GM12878 (cell line): ENCODE data around the gene SMARCC2. TPM values are rescaled to one million over a fixed set of nuclear protein-coding genes. Genes with fewer than 3 reads are reported as not detected.

Experiments
- ATAC-seq: fragments of 200-7000 bp; cut with Tn5 transposase; 3 replicates; pipeline ENCODE4 v1.9.1; 2020; ENCODE audit warnings: mild to moderate bottlenecking, moderate library complexity
- BruUV-seq: library from RNA; stranded (reverse); fragments of 400-500 nt; replicated peaks from 2 replicates; lab custom pipeline; 2021; lab: Mats Ljungman, UMichigan
- CTCF ChIA-PET: fragments of 300-600 bp; sonication (Branson Sonifier 250); formaldehyde crosslinking; extraction: SDS; loops from one replicate; lab custom pipeline; 2021; ENCODE audit warnings: inconsistent platforms; lab: Yijun Ruan, JAX
- POLR2A ChIA-PET: fragments of 350-600 bp; formaldehyde crosslinking; extraction: SDS; loops from one replicate; lab custom pipeline; 2021; ENCODE audit warnings: inconsistent platforms; lab: Charles Lee
- RAD21 ChIA-PET: fragments of 300-600 bp; sonication (Branson Sonifier 250); formaldehyde crosslinking; loops from one replicate; lab custom pipeline; 2023; ENCODE audit warnings: antibody characterized with exemption; ENCODE audit not compliant: unreplicated experiment; lab: Charles Lee
- SMC1A ChIA-PET: fragments of 300-600 bp; sonication (Branson Sonifier 250); formaldehyde crosslinking; loops from one replicate; lab custom pipeline; 2023; ENCODE audit not compliant: unreplicated experiment, uncharacterized antibody; lab: Charles Lee
- DNase-seq: peaks from one replicate; pipeline ENCODE4 v3.0.0-alpha.2; 2011; ENCODE audit warnings: low read depth, low spot score
- FAIRE-seq: peaks from 3 replicates; lab custom pipeline; 2011; peaks lifted over from hg19 to GRCh38; lab: Jason Lieb, UNC
- H2AFZ ChIP-seq: 2 replicates; pipeline ENCODE4 v1.6.0; 2011; ENCODE audit warnings: low read depth, low read length, control low read depth; ENCODE audit not compliant: control insufficient read depth
- H3K27ac ChIP-seq: 2 replicates; pipeline ENCODE4 v1.5.1; 2011; ENCODE audit warnings: control low read depth; ENCODE audit not compliant: control insufficient read depth, insufficient read depth
- H3K27me3 ChIP-seq, 2 experiments: replicated peaks in 1 of 2; 2 replicates each; pipeline versions ENCODE4 v1.6.0 to v1.6.1; 2011; ENCODE audit warnings: low read length in 1 of 2; ENCODE audit not compliant: control insufficient read depth in 2 of 2, insufficient read depth in 2 of 2
- H3K36me3 ChIP-seq, 2 experiments: 2 replicates each; pipeline ENCODE4 v1.5.1; 2011; ENCODE audit warnings: low read length in 1 of 2; ENCODE audit not compliant: control insufficient read depth in 2 of 2, insufficient read depth in 2 of 2
- H3K4me1 ChIP-seq: 2 replicates; pipeline ENCODE4 v1.6.1; 2011; ENCODE audit warnings: mild to moderate bottlenecking, low read length, moderate library complexity, mixed read lengths; ENCODE audit not compliant: control insufficient read depth, insufficient read depth
- H3K4me2 ChIP-seq: 2 replicates; pipeline ENCODE4 v1.6.0; 2011; ENCODE audit warnings: control low read depth; ENCODE audit not compliant: control insufficient read depth, insufficient read depth
- H3K4me3 ChIP-seq: fragments of 200-600 bp; sonication (generic); 2 replicates; pipeline ENCODE4 v1.5.1; 2016
- H3K79me2 ChIP-seq: 2 replicates; pipeline ENCODE4 v1.6.0; 2011; ENCODE audit warnings: low read length; ENCODE audit not compliant: control insufficient read depth, insufficient read depth
- H3K9ac ChIP-seq: 2 replicates; pipeline ENCODE4 v1.8.0; 2011; ENCODE audit warnings: low read length, control low read depth, mixed read lengths; ENCODE audit not compliant: control insufficient read depth, insufficient read depth
- H3K9me3 ChIP-seq: replicated peaks from 3 replicates; pipeline ENCODE4 v1.5.1; 2011; ENCODE audit warnings: mild to moderate bottlenecking, low read length; ENCODE audit not compliant: control insufficient read depth, insufficient read depth
- H4K20me1 ChIP-seq: 2 replicates; pipeline ENCODE4 v1.6.0; 2011; ENCODE audit not compliant: control insufficient read depth, insufficient read depth
- BCL11A ChIP-seq: IDR thresholded peaks from 2 replicates; pipeline ENCODE4 v1.6.1; 2011; ENCODE audit warnings: low read depth, low read length
- BHLHE40 ChIP-seq, 2 experiments: fragments of 450-650 bp in 1 of 2; IDR thresholded peaks; 2 replicates each; pipeline ENCODE4 v1.6.1; 2011 to 2017; ENCODE audit warnings: low read depth in 2 of 2, borderline replicate concordance in 1 of 2, improper control_type of control experiment in 1 of 2, low read length in 1 of 2, mild to moderate bottlenecking in 1 of 2
- FOS ChIP-seq: IDR thresholded peaks from 3 replicates; pipeline ENCODE4 v1.6.1; 2011; ENCODE audit warnings: borderline replicate concordance; ENCODE audit not compliant: insufficient read length; ENCODE audit errors: extremely low read depth
- HDAC2 ChIP-seq: fragments of 200-600 bp; sonication (generic); IDR thresholded peaks from 2 replicates; pipeline ENCODE4 v1.6.1; 2017
- MYB ChIP-seq: fragments of 150-350 bp; IDR thresholded peaks from 2 replicates; pipeline ENCODE4 v1.6.1; 2014; ENCODE audit warnings: mild to moderate bottlenecking, low read depth, low read length, borderline replicate concordance
- RCOR1 ChIP-seq: conservative IDR thresholded peaks from 2 replicates; pipeline ENCODE4 v1.6.1; 2012; ENCODE audit warnings: low read depth, low read length, improper control_type of control experiment
- TAF1 ChIP-seq: IDR thresholded peaks from 2 replicates; pipeline ENCODE4 v1.6.1; 2011; ENCODE audit warnings: mild to moderate bottlenecking, low read depth, low read length, borderline replicate concordance
- TARDBP ChIP-seq: IDR thresholded peaks from 2 replicates; pipeline ENCODE4 v1.6.1; 2016; ENCODE audit warnings: borderline replicate concordance
- WRNIP1 ChIP-seq: IDR thresholded peaks from 2 replicates; pipeline ENCODE4 v1.6.1; 2011; ENCODE audit warnings: low read depth, low read length, improper control_type of control experiment, borderline replicate concordance
- ZNF24 ChIP-seq: fragments of 450-650 bp; IDR thresholded peaks from 2 replicates; pipeline ENCODE4 v1.6.1; 2017; ENCODE audit warnings: antibody characterized with exemption, mild to moderate bottlenecking
- WGBS: methylation state at CpG from one replicate; pipeline ENCODE4 v1.1.6; 2016; ENCODE audit warnings: low lambda C conversion rate; ENCODE audit not compliant: insufficient replicate concordance, insufficient coverage; ENCODE audit errors: missing lambda C conversion rate; 5-methylcytosine and 5-hydroxymethylcytosine counted together
- in situ Hi-C: fragments of 300-500 bp; cut with MboI; formaldehyde crosslinking; loops from 9 replicates; pipeline ENCODE4 v1.14.3; 2018; ENCODE audit warnings: mixed read lengths
- intact Hi-C: fragments of 100-400 bp; cut with micrococcal nuclease; formaldehyde crosslinking; loops from one replicate; pipeline ENCODE4 v1.14.2; 2022; ENCODE audit not compliant: unreplicated experiment
- polyA plus RNA-seq, 11 experiments: library from polyadenylated mRNA; depleted of rRNA in 4 of 11; unstranded in 6 of 11; stranded (reverse) in 5 of 11; fragments of >200 nt; fragmentation: Nextera tagmentation in 4 of 11; fragmentation: Illumina TruSeq in 1 of 11; extraction: Ambion mirVana in 4 of 11; extraction: Trizol in 1 of 11; gene quantifications; 1 replicate in 1 of 11; 2 replicates in 10 of 11; pipeline versions ENCODE4 v1.2.1 to v1.2.3, GENCODE V29; 2011 to 2016; ENCODE audit warnings: inconsistent platforms in 2 of 11, missing spikeins in 2 of 11, low read depth in 1 of 11
- total RNA-seq, 4 experiments: library from RNA; depleted of rRNA in 3 of 4; stranded (reverse); fragments of >200 nt in 3 of 4; fragmentation: Illumina TruSeq in 1 of 4; extraction: Trizol in 1 of 4; gene quantifications; 2 replicates each; pipeline versions ENCODE4 v1.2.1 to v1.2.3, GENCODE V29; 2013 to 2021
- TF ChIP-seq, protein P1 (sequence below): fragments of 450-650 bp; conservative IDR thresholded peaks from 2 replicates; pipeline ENCODE4 v1.6.1; 2017; ENCODE audit warnings: mild to moderate bottlenecking, moderate library complexity
- TF ChIP-seq, protein P2 (sequence below): fragments of 450-650 bp; IDR thresholded peaks from 2 replicates; pipeline ENCODE4 v1.6.1; 2016; ENCODE audit warnings: mild to moderate bottlenecking
- TF ChIP-seq, protein P3 (sequence below): fragments of 450-650 bp; IDR thresholded peaks from 2 replicates; pipeline ENCODE4 v1.6.1; 2016; ENCODE audit warnings: mild to moderate bottlenecking, moderate library complexity, borderline replicate concordance

Gene SMARCC2
- total and polyA plus RNA-seq, 10 of the 15 experiments (the other 5 are each of a cell fraction or from before 2014, with no cell fraction given), result 13.6 to 71.2 (median 42.3) TPM

DNA sequence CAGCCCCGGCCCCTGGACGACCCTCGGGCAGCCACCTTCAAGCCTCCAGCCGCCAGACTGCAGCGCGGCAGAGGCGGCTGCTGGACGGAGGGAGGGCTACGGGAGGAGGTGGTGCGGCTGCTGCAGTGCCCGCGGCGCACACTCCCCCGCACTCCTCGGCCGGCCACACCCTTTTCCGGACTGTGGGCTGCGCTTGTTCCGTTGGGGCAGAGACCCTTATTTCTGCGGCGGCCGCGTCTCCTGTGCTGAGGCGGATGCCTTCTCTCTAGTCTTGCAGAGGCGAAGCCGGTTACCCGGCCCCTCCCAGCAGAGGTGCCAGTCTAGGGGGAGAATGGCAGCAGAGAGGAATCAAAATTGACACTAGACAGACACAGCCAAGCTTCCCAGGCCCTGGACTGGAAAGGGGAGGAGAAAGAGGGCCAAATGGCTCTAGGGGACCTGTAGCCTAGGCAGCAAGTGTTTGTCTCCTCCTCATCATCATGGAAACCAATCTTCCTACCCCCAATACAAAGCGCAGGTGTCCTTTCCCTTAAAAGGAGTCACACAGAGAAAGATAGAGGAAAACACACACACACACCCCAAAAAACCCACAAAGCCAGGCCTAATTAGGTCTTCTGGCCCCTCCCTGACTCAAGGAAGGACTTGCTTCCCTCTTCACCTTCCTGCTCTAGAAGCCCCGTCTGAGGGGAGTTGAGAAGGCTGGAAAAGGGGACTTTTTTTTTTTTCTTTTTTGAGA lies 59.9 kb downstream of the SMARCC2 start:
- ChIA-PET SMC1A (interaction anchor here (0.9 to 4.8 kb wide), 6 partner anchors 10 to 93 kb away, joined by 3 to 68 read pairs (median 8); partner anchors contain the start of genes RNF41, SMARCC2 and ZC3H10), CTCF (interaction anchor here (0.9 to 10.3 kb wide), 5 partner anchors 14 to 93 kb away, joined by 4 to 129 read pairs (median 14); partner anchors contain the start of genes PA2G4, RNF41 and SMARCC2), RAD21 (interaction anchor here (3.0 to 6.8 kb wide), 2 partner anchors 23 to 59 kb away, joined by 10 to 98 read pairs; partner anchors contain the start of genes MYL6B and SMARCC2), POLR2A (interaction anchor here (0.9 to 4.5 kb wide), 4 partner anchors 12 to 92 kb away, joined by 4 to 44 read pairs (median 18); partner anchors contain the start of genes RNF41 and SMARCC2)
- no TSS peak for BruUV-seq
- Histone ChIP-seq H3K79me2 (peaks cover 21% of the 10 kb centered on the region), H4K20me1 (no peaks in the 10 kb centered on the region), H2AFZ (peak overlapping the region; percentile 54), H3K4me2 (peak overlapping the region; percentile 98), H3K9me3 (no peaks in the 10 kb centered on the region), H3K27me3 (no peaks in the 10 kb centered on the region), H3K27ac (peak overlapping the region; percentile 55), H3K9ac (peak overlapping the region; percentile 78), H3K36me3 (peaks cover 14 to 16% of the 10 kb centered on the region in 2 experiments), H3K4me3 (peak overlapping the region; percentile 93), H3K4me1 (peaks cover 24% of the 10 kb centered on the region)
- ATAC-seq (peak; percentile 72), DNase-seq (no peak), FAIRE-seq (no peak)
- intact Hi-C loops (loop anchor here (5.0 to 10.0 kb wide), 2 partner anchors 338 to 515 kb away; partner anchors contain the start of genes ATP5F1B and SPRYD4), in situ Hi-C loops (no loop called here)
- under 1% methylated on average over 29 of the region's 29 CpGs for WGBS
- no peak for TF ChIP-seq MYB
- no peak for TF ChIP-seq BCL11A
- TF ChIP-seq HDAC2, result no peak
- no peak for TF ChIP-seq ZNF24
- TF ChIP-seq FOS, result no peak
- no peak for TF ChIP-seq RCOR1
- no peak for TF ChIP-seq WRNIP1
- TF ChIP-seq, protein P1, sequence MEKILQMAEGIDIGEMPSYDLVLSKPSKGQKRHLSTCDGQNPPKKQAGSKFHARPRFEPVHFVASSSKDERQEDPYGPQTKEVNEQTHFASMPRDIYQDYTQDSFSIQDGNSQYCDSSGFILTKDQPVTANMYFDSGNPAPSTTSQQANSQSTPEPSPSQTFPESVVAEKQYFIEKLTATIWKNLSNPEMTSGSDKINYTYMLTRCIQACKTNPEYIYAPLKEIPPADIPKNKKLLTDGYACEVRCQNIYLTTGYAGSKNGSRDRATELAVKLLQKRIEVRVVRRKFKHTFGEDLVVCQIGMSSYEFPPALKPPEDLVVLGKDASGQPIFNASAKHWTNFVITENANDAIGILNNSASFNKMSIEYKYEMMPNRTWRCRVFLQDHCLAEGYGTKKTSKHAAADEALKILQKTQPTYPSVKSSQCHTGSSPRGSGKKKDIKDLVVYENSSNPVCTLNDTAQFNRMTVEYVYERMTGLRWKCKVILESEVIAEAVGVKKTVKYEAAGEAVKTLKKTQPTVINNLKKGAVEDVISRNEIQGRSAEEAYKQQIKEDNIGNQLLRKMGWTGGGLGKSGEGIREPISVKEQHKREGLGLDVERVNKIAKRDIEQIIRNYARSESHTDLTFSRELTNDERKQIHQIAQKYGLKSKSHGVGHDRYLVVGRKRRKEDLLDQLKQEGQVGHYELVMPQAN, result 0 out of 2 replicates have a peak, but pooled peaks have one; percentile 43
- peak; percentile 65 to 66; a peak in 3 of 4 replicates for TF ChIP-seq BHLHE40 (IDR thresholded peaks at IDR 0.05; ENCODE audit: borderline replicate concordance in 1 of 2, low read depth in 2 of 2, low read length in 1 of 2)
- no peak for TF ChIP-seq TARDBP
- TF ChIP-seq TAF1, result peak; percentile 9; the same call in 1 of the 2 replicates
- TF ChIP-seq, protein P2, sequence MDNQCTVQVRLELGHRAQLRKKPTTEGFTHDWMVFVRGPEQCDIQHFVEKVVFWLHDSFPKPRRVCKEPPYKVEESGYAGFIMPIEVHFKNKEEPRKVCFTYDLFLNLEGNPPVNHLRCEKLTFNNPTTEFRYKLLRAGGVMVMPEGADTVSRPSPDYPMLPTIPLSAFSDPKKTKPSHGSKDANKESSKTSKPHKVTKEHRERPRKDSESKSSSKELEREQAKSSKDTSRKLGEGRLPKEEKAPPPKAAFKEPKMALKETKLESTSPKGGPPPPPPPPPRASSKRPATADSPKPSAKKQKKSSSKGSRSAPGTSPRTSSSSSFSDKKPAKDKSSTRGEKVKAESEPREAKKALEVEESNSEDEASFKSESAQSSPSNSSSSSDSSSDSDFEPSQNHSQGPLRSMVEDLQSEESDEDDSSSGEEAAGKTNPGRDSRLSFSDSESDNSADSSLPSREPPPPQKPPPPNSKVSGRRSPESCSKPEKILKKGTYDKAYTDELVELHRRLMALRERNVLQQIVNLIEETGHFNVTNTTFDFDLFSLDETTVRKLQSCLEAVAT, result 0 out of 2 replicates have a peak, but pooled peaks have one; percentile 20
- TF ChIP-seq, protein P3, sequence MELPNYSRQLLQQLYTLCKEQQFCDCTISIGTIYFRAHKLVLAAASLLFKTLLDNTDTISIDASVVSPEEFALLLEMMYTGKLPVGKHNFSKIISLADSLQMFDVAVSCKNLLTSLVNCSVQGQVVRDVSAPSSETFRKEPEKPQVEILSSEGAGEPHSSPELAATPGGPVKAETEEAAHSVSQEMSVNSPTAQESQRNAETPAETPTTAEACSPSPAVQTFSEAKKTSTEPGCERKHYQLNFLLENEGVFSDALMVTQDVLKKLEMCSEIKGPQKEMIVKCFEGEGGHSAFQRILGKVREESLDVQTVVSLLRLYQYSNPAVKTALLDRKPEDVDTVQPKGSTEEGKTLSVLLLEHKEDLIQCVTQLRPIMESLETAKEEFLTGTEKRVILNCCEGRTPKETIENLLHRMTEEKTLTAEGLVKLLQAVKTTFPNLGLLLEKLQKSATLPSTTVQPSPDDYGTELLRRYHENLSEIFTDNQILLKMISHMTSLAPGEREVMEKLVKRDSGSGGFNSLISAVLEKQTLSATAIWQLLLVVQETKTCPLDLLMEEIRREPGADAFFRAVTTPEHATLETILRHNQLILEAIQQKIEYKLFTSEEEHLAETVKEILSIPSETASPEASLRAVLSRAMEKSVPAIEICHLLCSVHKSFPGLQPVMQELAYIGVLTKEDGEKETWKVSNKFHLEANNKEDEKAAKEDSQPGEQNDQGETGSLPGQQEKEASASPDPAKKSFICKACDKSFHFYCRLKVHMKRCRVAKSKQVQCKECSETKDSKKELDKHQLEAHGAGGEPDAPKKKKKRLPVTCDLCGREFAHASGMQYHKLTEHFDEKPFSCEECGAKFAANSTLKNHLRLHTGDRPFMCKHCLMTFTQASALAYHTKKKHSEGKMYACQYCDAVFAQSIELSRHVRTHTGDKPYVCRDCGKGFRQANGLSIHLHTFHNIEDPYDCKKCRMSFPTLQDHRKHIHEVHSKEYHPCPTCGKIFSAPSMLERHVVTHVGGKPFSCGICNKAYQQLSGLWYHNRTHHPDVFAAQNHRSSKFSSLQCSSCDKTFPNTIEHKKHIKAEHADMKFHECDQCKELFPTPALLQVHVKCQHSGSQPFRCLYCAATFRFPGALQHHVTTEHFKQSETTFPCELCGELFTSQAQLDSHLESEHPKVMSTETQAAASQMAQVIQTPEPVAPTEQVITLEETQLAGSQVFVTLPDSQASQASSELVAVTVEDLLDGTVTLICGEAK, result no peak
